OCI-LY3 (cell line): ENCODE measurements around the gene TBCE.

ENCODE experiments used
- CTCF ChIP-seq: fragments of 200-600, 300-600 bp; sonication (generic); IDR thresholded peaks from 2 replicates; pipeline ENCODE4 v1.5.1; 2014; ENCODE audit warnings: antibody characterized with exemption, low read length, low read depth
- EZH2phosphoT487 ChIP-seq: fragments of 200-600 bp; shearing (Covaris generic); IDR thresholded peaks from 2 replicates; pipeline ENCODE4 v1.6.1; 2018; ENCODE audit warnings: antibody characterized with exemption, mixed run types, low read depth

DNA sequence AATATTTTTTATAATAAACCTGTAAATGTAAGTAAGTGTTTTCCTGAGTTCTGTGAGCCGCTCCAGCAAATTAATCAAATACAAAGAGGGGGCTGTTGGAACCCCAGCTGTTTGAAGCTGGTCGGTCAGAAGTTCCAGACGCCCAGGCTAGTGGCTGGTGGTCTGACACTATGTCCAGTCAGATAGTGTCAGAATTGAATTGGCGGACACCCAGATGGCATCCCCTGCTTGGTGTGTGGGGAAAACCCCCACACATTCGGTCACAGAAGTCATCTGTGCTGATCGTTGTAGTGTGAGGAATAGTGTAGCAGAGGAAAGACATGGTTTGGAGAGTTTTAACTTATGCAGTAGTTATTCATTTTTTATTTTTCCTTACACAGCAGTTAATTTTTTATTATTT is 32.4 kb downstream of the TBCE start:
- TF ChIP-seq CTCF: no peak
- TF ChIP-seq EZH2phosphoT487: no peak
